ENCODE measurements around the gene ALDH1B1. TPM values are rescaled to one million over a fixed set of nuclear protein-coding genes. Genes with fewer than 3 reads are reported as not detected.

The ALDH1B1 gene
- total RNA-seq, 1 donor from 2014 or later: 9.0 TPM

- TF ChIP-seq, protein P1, sequence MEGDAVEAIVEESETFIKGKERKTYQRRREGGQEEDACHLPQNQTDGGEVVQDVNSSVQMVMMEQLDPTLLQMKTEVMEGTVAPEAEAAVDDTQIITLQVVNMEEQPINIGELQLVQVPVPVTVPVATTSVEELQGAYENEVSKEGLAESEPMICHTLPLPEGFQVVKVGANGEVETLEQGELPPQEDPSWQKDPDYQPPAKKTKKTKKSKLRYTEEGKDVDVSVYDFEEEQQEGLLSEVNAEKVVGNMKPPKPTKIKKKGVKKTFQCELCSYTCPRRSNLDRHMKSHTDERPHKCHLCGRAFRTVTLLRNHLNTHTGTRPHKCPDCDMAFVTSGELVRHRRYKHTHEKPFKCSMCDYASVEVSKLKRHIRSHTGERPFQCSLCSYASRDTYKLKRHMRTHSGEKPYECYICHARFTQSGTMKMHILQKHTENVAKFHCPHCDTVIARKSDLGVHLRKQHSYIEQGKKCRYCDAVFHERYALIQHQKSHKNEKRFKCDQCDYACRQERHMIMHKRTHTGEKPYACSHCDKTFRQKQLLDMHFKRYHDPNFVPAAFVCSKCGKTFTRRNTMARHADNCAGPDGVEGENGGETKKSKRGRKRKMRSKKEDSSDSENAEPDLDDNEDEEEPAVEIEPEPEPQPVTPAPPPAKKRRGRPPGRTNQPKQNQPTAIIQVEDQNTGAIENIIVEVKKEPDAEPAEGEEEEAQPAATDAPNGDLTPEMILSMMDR (IDR thresholded peaks at IDR 0.05): no peak
- H3K9me3 Mint-ChIP-seq: no peaks in the 10 kb centered on the region
- POLR2A ChIA-PET: no interaction called here
- no peak for DNase-seq
- no peak for ATAC-seq (ENCODE audit: low read depth)
- CTCF ChIA-PET: no interaction called here
- H3K36me3 Mint-ChIP-seq (ENCODE audit: low read depth): peaks cover 13% of the 10 kb centered on the region
- intact Hi-C loops (cut with micrococcal nuclease): loop anchor here (1.0 to 10.0 kb wide), 2 partner anchors 327 to 487 kb away; partner anchors contain the start of genes SHB and SLC25A51
- H3K4me1 Mint-ChIP-seq: peaks cover 16% of the 10 kb centered on the region
- H3K27me3 Mint-ChIP-seq: peaks cover 6% of the 10 kb centered on the region
- H3K27ac Mint-ChIP-seq: no peak overlapping the region
- H3K4me3 Mint-ChIP-seq: peak overlapping the region; percentile 94
These were observed 1.0 kb upstream of the ALDH1B1 start for GRCh38 chr9:38391278-38392118.

- ATAC-seq (ENCODE audit: low read depth): peak; percentile 1
- POLR2A ChIA-PET: interaction anchor here (0.6 to 1.1 kb wide), 3 partner anchors 35 to 324 kb away, joined by 3 to 10 read pairs (median 3); partner anchors contain the start of gene SHB
- intact Hi-C loops (cut with micrococcal nuclease): loop anchor here (10.0 kb wide), 1 partner anchor 328 kb away; the partner anchor contains the start of gene SHB
- Mint-ChIP-seq H3K36me3 (ENCODE audit: low read depth) (peaks cover 26% of the 10 kb centered on the region), H3K27ac (peak overlapping the region; percentile 79), H3K9me3 (no peaks in the 10 kb centered on the region), H3K27me3 (peaks cover 4% of the 10 kb centered on the region), H3K4me3 (peak overlapping the region; percentile 94), H3K4me1 (peaks cover 16% of the 10 kb centered on the region)
- TF ChIP-seq, protein P1 (IDR thresholded peaks at IDR 0.05): no peak
- no peak for DNase-seq
- CTCF ChIA-PET: interaction anchor here (1.0 kb wide), 1 partner anchor 477 kb away, joined by 3 read pairs; no protein-coding TSS in a partner anchor
These were observed 760 bp downstream of the ALDH1B1 start for GRCh38 chr9:38393128-38393796.

- ChIA-PET POLR2A (no interaction called here), CTCF (no interaction called here)
- H3K36me3 Mint-ChIP-seq (ENCODE audit: low read depth): peaks cover 30% of the 10 kb centered on the region
- TF ChIP-seq, protein P1 (IDR thresholded peaks at IDR 0.05): no peak
- DNase-seq (no peak), ATAC-seq (ENCODE audit: low read depth) (no peak)
- H3K27ac Mint-ChIP-seq: no peak overlapping the region
- intact Hi-C loops (cut with micrococcal nuclease): loop anchor here (10.0 kb wide), 1 partner anchor 330 kb away; the partner anchor contains the start of gene SHB
- H3K27me3 Mint-ChIP-seq: peaks cover 4% of the 10 kb centered on the region
- H3K9me3 Mint-ChIP-seq: no peaks in the 10 kb centered on the region
- H3K4me3 Mint-ChIP-seq: no peak overlapping the region
- peaks cover 16% of the 10 kb centered on the region for H3K4me1 Mint-ChIP-seq
These were observed 1.9 kb downstream of the ALDH1B1 start for GRCh38 chr9:38394416-38394815.

- CTCF ChIA-PET: no interaction called here
- Mint-ChIP-seq H3K36me3 (ENCODE audit: low read depth) (peaks cover 30% of the 10 kb centered on the region), H3K27ac (no peak overlapping the region), H3K9me3 (no peaks in the 10 kb centered on the region), H3K27me3 (peaks cover 4% of the 10 kb centered on the region), H3K4me3 (no peak overlapping the region), H3K4me1 (peaks cover 16% of the 10 kb centered on the region)
- DNase-seq: no peak
- no peak for ATAC-seq (ENCODE audit: low read depth)
- intact Hi-C loops (cut with micrococcal nuclease): loop anchor here (10.0 kb wide), 1 partner anchor 331 kb away; the partner anchor contains the start of gene SHB
- POLR2A ChIA-PET: no interaction called here
- TF ChIP-seq, protein P1 (IDR thresholded peaks at IDR 0.05): no peak
These were observed 3.3 kb downstream of the ALDH1B1 start for GRCh38 chr9:38395653-38396370.
